HG03280 (cell line): ENCODE measurements around the gene ZNRF4.

Source experiments
- ATAC-seq: cut with Tn5 transposase; IDR thresholded peaks from one replicate; pipeline ENCODE4 v1.9.1; 2021; ENCODE audit warnings: mild to moderate bottlenecking, moderate library complexity; ENCODE audit not compliant: unreplicated experiment

The ZNRF4 gene

DNA sequence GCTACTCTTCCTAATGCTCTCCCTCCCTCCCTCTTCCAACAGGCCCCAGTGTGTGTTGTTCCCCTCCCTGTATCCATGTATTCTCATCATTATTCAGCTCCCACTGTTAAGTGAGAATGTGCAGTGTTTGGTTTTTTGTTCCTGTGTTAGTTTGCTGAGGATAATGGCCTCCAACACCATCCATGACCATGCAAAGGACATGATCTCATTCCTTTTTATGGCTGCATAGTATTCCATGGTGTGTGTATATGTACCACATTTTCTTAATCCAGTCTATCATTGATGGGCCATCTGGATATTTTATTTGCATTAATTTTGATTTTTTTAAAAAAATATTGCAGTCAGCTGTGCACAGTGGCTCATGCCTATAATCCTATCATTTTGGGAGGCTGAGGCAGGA, 15.8 kb upstream of the ZNRF4 start:
- ATAC-seq, result no peak

DNA sequence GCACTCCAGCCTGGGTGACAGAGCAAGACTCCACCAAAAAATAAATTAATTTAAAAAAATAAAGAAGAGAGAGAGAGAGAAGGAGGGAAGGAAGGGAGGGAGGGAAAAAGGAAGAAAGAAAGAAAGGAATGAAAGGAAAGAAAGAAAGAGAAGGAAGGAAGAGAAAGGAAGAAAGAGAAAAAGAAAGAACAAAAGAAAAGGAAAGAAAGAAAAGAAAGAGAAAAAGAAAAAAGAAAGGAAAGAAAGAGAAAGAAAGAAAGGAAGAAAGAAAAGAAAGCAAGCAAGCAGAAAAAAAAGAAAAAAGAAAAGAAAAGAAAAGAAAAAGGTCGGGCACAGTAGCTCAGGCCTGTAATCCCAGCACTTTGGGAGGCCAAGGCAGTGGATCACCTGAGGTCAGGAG, 14.9 kb upstream of the ZNRF4 start:
- ATAC-seq, result no peak

DNA sequence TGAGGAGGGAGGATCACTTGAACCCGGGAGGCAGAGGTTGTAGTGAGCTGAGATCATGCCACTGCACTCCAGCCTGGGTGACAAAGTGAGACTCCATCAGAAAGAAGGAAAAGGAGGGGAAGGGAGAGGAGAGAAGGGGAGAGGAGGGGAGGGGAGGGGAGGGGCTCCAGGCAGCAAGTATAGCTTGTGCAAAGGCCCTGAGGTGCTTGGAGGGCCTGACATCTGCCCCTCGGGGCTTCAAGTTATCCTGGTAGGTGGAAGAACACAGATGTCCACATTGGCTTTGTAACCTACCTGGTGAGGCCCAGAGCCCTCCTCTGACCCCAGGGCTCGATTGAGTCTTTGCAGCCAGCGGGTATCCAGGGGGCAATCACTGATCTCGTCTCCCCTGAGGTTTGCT, 11.5 kb upstream of the ZNRF4 start:
- ATAC-seq, result no peak

DNA sequence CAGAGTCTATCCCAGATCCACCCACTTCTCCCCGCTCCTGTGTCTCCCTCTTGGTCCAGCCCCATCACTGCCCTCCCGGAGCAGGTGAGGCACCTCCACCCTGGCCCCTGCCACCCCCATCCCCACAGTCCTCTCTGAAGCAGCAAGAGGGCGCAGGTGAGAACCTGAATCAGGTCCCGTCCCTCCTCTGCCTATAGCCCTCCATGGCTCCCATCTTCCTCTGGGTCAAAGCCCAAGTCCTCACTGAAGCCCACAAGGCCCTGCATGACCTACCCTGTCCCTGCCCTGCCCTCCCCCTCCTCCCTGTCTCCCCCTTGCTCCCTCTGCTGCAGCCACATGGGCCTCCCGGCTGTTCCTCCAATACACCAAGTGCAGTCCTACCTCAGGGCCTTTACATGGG, 10.8 kb upstream of the ZNRF4 start:
- ATAC-seq, result no peak

DNA sequence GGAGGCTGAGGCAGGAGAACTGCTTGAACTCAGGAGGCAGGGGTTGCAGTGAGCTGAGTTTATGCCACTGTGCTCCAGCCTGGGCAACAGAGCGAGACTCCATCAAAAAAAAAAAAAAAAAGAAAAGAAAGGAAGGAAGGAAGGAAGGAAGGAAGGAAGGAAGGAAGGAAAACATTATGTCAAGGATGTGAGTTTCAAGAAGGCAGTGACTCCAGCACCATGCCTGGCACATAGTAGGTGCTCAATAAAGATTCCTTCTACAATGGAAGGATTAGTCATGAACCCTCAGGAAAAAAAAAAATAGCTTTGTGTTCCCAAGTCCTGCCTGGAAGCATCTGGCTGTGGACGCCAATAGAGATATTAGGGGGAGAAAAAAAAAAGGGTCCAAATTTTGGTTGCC, 10.1 kb upstream of the ZNRF4 start:
- no peak for ATAC-seq

DNA sequence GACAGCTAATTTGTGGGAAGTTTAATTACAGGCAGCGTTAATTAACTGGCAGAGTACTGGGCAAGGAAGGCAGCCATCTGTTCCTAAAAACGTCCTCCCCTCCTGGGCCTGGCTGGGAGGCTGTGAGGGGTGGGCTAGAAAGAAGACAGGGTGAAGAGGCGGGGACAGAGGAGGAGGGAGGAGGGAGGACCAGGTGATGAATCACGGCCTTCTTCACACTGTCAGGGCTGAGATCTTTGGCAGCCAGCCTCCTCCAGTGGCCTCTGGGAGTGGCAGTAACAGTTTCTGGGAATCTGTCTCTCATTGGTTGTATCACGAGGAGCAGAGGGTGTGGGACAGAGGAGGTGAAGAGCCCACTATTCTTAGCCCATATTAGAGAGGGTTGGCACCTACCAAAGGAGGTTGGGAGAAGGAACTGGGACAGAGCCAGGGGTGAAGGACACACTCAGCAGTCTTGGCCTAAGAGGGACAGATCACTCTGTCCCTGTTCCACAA, 9.6 kb upstream of the ZNRF4 start:
- ATAC-seq, result no peak

DNA sequence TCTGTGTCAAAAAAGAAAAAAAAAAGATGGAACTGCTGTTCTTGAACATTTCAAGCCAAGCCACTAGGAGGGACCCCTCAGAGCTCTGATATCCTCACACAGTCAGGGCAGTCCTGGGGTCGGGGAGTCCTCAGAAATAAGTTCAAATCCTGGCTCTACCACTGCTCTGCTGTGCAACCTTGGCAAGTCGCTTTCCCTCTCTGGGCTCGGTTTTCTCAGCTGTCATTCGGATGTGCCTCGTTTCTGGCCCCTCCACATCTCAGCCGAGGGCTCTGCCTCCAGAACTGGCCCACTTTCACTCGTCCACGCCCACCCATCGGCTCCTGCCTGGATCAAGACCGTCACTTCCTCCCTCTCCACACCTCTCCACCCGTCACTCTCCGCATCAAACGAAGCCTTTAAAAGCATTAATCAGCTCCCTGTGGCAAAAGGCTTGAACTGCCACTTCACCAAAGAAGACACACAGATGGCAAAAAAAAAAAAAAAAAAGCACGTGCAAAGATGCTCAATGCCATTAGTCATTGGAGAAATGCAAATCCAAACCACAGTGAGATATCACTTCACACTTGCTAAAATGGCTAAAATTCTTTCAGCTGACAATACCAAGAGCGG, 7.4 kb upstream of the ZNRF4 start:
- ATAC-seq, result no peak

DNA sequence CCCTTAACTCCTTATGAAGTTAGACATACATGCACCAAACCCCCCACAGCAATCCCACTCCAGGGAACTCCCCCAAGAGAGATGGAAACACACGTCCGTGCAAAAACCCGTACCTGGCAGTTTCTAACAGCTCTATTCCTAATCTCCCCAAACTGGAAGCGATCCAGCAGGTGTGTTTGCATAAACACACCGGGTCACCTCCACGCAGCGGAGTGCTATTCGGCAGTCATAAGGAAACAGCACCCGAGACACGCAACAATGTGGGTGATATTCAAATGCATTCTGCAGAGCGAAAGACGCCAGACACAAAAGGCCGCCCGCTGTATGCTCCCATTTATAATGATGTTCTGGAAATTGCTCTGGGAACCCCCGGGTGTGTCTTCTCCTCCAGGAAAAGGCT, 6.8 kb upstream of the ZNRF4 start:
- no peak for ATAC-seq

DNA sequence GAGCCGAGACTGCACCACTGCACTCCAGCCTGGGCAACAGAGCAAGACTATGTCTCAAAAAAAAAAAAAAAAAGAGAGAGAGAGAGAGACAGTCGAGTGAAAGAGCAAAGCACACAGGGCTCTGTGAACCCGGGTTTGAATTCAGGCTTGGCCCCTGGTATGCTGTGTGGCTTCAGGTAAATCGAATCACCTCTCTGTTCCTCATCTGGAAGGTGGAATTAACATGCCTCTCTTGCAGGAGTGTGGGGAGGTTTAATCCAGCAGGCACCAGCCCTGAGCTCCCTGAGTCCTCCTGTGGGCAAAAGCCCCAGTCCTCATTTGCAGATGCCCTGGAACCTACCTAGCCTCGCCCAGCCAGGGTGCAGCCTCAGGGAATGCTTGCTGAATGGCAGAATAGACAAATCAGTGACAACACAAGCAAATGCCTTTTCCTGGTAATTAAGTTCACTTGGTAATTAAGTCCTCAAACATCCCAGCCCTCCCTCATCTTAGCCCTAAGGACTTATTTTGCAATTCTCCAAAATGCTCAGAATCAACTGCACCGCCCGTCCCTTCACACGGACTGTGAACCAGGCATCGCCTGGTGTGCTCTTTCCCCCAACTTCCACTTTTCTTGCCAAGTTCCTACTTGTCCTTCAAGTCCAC, 4.6 kb upstream of the ZNRF4 start:
- ATAC-seq, result no peak

DNA sequence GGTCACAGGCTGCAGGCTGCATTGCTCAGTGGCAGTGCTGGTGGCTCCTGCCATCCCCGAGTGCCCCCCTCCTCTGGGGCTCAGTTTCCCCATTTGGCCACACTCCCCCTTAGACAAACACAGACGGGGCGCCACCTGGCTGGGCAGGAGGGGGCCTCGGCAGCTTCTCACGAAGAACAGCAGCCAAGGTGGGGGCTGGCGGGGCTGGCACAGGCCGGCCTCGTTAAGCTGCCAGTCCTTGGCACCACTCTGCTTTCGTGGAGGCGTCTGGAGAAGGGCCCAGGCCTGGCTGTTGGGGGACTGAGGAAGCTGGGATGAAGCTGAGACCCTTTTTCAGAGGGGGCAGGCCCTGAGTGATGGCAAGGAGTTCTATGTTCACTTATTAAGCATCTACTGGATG, 3.7 kb upstream of the ZNRF4 start:
- ATAC-seq, result no peak

DNA sequence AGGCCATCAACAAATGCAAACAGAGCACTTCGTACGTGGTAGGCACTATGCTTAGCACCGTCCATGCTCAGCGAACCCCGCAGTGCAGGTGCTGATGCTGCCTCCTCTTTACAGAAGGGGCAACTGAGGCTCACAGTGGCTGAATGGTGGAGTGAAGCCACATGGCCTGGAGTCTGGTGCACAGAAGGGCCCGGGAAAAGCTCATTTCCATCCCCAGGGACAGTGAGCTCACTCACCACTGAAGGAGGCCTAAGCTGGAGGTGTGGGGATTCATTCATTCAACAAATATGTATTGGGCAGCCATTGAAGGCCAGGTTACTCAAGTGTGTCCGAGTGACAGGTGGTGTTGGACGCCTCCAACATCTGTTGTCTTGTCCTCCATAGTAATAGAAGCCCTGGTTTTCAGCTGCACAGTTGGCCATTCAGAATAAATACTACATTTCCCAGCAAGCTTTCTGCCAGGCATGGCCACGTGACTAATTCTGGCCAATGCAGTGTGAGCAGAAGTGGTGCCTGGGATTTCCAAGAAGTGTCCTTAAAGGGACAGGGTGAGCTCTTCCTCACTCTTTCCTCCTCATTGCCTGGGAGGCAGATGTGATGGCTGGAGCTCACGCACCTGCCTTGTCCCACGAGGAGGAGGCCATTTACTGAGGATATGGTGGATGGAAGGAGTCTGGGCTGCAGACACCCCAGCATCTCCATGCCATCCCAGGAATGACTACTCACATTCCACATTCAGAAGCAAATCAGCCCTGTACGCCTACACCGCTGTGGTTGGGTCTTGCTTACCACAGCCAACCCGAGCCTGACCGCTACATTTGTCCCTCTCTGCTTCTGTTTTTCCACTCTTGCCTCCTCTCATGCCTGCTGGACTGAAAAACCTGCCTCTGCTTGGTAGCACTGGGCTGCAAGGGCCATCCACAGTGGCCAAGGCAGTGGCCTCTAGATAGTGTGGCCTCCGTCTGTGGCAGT, 2.3 kb upstream of the ZNRF4 start:
- no peak for ATAC-seq

DNA sequence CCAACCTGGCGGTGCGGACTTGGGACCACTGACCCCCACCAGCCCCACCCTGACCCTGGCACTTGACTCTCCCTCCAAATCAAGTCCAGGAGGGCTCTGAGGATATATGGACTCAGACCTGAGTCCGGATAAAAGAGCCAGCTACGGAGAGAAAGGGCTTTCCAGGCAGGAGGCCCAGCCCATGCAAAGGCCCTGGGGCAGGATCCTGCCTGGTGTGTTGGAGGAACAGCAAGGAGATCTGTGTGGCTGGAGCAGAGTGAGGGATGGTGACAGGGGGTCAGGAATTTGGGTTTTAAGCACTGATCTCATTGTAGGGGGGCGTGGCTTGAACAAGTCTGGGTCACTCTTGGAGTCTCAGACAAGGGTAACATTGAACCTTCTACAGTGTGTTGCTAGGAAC, 474 bp upstream of the ZNRF4 start:
- no peak for ATAC-seq

DNA sequence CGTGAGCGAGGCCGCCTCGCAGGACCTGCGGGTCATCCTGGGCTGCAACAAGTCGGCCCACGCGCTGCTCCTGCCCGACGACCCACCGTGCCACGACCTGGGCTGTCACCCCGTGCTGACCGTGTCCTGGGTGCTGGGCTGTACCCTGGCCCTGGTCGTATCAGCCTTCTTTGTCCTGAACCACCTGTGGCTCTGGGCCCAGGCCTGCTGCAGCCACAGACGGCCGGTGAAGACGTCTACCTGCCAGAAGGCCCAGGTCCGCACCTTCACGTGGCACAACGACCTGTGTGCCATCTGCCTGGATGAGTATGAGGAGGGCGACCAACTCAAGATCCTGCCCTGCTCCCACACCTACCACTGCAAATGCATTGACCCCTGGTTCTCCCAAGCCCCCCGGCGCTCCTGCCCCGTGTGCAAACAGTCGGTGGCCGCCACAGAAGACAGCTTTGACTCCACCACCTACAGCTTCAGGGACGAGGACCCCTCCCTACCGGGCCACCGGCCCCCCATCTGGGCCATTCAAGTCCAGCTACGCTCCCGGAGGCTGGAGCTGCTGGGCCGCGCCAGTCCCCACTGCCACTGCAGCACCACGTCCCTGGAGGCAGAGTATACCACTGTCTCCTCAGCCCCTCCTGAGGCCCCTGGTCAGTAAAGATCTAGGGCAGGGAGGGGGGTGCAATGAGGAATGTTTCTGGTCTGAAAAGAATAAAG, 1.1 kb downstream of the ZNRF4 start:
- ATAC-seq, result no peak

DNA sequence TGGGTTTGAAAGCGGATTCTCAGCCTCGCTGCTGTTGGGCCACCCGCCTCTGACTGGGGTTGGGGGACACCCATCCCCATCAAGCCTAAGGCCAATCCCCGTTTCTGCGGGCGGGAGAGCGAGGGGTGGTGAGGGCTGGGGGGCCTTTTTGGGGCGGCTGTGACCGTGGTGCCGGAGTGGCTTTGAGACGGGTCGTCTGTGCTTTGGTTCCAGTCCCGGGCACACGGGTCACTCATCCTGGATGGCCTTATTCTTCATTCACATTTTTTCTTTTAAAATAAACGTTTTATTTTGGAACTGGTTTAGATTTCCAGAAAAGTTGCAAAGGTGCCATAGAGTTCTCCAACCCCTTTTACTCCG, 1.6 kb downstream of the ZNRF4 start:
- no peak for ATAC-seq

DNA sequence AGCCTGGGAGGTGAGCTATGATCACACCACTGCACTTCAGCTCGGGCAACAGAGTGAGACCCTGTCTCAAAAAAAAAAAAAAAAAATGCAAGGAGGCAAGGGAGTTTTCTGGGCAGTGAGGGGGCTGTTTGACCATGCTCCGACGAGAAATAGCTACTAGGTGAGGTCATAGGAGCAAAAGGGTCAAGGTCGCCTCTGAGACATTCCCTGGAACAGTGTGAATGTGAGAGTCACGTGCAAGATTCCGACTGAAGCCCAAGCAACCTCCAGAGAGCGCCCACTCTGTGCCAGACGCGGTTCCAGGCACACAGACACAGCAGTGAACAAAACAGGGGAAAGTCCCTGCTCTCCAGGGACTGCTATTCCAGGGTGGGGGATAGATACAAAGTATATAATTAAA, 2.5 kb downstream of the ZNRF4 start:
- ATAC-seq, result no peak

DNA sequence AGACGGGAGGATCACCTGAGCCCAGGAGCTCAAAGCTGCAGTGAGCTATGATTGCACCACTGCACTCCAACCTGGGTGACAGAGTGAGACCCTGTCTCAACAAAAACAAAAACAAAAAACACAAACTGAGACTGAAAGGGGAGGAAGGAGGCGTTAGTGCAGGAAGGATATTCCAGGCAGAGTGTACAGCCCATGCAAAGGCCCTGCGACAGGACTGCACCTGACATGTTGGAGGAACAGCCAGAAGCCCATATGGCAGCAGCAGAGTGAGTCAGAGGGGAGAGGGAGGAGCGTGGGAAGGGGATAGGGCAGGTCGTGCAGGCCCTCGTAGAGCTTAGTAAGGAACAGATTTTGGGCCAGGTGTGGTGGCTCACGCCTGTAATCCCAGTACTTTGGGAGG, 3.2 kb downstream of the ZNRF4 start:
- no peak for ATAC-seq

DNA sequence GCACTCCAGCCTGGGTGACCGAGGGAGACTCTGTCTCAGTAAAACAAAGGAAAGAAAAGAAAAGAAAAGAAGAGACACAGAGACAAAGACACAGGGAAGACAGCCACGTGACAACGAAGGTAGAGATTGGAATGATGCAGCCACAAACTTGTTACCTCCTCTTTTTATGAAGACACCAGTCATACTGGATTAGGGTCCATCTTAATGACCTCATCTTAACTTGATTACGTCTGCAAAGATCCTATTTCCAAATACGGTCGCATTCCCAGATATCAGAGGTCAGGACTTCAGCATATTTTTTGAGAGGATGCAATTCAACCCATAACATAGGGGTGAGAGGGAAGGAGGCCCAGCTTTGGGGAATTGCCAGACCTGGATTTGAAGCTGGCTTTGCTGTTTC, 4.1 kb downstream of the ZNRF4 start:
- no peak for ATAC-seq

DNA sequence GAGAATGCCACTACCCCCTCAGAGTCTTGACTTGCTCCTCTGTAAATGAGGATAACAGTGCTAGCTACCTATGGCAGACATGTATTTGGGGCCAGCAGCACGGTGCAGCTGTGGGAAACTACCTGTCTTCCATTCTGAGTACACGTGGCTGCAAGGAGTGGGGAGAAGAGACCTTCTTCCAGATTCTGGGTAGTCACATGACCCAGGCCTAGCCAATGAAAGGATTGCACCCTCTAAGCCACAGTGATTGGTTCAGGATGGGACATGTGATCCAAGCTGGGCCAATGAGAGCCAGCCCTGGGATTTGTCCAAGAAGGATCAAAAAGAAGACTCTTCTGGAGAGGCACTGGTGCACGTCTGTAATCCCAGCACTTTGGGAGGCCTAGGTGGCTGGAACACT, 5.5 kb downstream of the ZNRF4 start:
- no peak for ATAC-seq

DNA sequence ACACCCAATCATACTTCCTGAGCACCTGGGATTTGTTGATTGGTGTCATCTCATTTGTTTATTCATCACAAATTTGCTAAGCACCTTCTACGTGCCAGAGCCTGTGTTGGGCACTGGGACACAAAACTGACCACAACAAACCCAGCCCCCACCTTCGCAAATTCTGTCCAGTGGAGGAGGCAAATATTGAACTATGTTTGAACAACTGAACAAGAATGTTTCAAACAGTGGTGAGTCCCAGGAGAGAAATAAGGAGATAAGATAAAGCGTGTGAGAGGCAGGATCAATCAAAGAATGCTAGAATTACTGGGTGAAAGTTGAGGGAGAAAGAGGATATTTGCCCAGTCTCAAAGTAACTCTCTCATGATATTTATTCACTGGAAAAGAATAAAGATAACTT, 8.7 kb downstream of the ZNRF4 start:
- no peak for ATAC-seq

DNA sequence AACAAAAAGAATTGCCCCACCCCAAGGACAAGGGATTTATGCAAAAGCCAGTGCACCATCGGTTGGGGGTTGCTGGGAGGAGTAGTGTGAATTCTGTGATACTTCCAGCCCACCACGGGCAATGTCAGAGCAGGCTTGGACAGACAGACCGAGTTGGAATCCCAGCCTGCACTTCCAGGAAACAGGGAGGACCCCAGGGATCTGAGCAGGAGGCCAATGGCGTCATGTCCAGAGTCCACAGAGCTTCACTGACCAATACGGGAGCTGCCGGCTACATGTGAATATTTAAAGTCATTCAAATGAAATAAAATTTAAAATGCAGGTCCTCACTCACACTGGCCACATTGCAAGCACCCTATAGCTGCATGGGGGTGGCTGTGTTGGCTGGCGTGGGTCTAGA, 10.9 kb downstream of the ZNRF4 start:
- ATAC-seq, result no peak

DNA sequence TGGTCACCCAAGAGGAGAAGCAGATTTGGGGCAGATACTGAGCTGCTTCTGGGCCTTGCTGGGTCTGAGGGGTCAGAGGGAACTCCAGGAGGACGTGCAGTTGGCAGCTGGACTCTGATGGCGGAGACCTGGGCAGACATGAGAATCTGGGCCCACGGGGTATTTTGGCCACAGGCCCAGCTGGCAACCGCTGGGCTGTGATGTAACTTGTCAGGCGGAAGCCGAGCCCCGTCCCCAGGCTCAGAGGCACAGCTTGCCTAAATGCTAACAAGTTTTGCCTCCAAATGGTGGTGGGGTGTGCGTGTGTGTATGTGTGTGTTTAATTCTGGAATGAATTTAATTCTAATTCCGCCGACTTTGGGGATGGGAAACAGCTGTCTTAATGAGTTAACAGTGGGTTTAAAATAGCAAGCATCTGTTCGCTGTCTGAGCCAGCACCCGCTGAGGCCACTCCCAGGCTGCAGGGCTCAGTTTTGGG, 11.6 kb downstream of the ZNRF4 start:
- ATAC-seq, result no peak
